GM23338 (cell line): ENCODE data around the gene FASTKD1.

Experiments used
- POLR2AphosphoS5 ChIP-seq: IDR thresholded peaks from 2 replicates; pipeline ENCODE4 v1.6.1; 2016; ENCODE audit warnings: antibody characterized with exemption, low read depth
- TF ChIP-seq, protein P1 (sequence below), 2 experiments: fragments of 200-600 bp in 1 of 2; sonication (generic) in 1 of 2; conservative IDR thresholded peaks; 2 replicates each; pipeline versions ENCODE4 v1.5.1 to v1.6.1; 2016 to 2017; ENCODE audit warnings: antibody characterized with exemption in 2 of 2, low read depth in 2 of 2, mild to moderate bottlenecking in 2 of 2, moderate library complexity in 1 of 2

- TF ChIP-seq, protein P1, sequence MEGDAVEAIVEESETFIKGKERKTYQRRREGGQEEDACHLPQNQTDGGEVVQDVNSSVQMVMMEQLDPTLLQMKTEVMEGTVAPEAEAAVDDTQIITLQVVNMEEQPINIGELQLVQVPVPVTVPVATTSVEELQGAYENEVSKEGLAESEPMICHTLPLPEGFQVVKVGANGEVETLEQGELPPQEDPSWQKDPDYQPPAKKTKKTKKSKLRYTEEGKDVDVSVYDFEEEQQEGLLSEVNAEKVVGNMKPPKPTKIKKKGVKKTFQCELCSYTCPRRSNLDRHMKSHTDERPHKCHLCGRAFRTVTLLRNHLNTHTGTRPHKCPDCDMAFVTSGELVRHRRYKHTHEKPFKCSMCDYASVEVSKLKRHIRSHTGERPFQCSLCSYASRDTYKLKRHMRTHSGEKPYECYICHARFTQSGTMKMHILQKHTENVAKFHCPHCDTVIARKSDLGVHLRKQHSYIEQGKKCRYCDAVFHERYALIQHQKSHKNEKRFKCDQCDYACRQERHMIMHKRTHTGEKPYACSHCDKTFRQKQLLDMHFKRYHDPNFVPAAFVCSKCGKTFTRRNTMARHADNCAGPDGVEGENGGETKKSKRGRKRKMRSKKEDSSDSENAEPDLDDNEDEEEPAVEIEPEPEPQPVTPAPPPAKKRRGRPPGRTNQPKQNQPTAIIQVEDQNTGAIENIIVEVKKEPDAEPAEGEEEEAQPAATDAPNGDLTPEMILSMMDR (conservative IDR thresholded peaks at IDR 0.05; ENCODE audit: low read depth in 2 of 2), result no peak
- TF ChIP-seq POLR2AphosphoS5, result no peak
These were observed 61.8 kb downstream of the FASTKD1 start for GRCh38 chr2:169511818-169512217.
